ENCODE results near the gene SPECC1L.

SPECC1L gene

DNA sequence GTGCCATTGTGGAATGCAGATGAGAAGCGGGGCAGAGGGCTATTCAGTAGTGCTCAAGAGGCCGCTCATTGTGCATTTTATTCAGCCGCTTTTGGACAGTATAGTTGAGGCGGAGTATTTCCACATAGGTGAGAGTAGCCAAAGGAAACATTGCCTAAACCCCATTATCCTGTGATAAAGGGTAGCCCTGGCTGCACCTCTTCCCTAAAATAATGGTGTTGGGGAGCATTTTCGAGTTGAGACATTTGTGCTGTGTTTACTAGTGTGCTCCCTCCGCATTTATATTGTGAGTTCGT is 68.8 kb downstream of the SPECC1L start:
- Histone ChIP-seq H3K9me3 (ENCODE audit: control insufficient read depth, low read length) (no peaks in the 10 kb centered on the region), H3K4me3 (ENCODE audit: low read length) (peak overlapping the region; percentile 63), H3K4me1 (ENCODE audit: control insufficient read depth, insufficient read depth, low read length) (peaks cover 33% of the 10 kb centered on the region), H3K36me3 (ENCODE audit: control insufficient read depth, insufficient read depth, low read length, severe bottlenecking) (peaks cover 66% of the 10 kb centered on the region), H3K9ac (ENCODE audit: low read length) (peak overlapping the region; percentile 56), H3K27me3 (replicated peaks; ENCODE audit: control insufficient read depth, insufficient read depth, low read length) (no peaks in the 10 kb centered on the region)
- DNase-seq (ENCODE audit: low read depth), result no peak

DNA sequence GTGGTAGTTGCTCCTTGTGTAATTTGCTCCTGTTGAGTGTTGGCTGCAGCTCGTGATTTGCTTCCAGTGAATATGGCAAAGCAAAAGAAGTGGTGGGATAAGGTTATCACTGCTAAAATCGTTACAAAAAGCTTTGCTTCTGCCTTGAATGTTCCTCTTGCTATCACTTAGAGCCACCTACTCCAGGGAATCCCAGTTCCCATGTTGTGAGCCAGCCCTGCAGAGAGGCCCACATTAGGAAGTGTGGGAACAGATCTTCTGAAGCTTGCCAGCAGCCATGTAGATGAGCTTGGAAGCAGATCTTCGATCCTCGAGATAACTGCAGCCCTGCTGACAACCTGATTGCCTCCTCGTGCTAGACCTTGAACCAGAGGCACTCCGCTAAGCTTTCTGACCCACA is 71.0 kb downstream of the SPECC1L start:
- no peak overlapping the region for H3K9ac ChIP-seq (ENCODE audit: low read length)
- peaks cover 67% of the 10 kb centered on the region for H3K36me3 ChIP-seq (ENCODE audit: control insufficient read depth, insufficient read depth, low read length, severe bottlenecking)

DNA sequence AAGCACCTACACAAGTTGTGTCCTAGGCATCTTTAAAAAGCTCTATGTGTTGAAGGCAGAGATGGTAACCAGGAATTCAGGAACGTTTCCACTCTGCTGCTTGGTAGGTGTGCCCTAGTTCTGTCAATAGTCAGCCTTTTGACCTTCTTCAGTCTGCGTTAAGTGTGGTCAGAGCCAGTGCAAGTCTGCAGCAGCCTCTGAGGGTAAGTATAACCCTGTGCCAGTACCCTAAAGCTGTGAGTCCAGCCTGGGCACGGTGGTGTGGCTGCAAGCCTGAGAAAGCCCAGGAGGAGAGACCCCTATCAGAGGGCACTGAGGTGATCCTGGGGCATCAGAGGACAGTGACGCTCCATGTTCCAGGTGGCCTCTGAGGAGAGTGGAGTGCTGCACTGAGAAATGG is 80.0 kb downstream of the SPECC1L start:
- Histone ChIP-seq H3K4me3 (ENCODE audit: low read length) (no peak overlapping the region), H3K36me3 (ENCODE audit: control insufficient read depth, insufficient read depth, low read length, severe bottlenecking) (peaks cover 89% of the 10 kb centered on the region), H3K9ac (ENCODE audit: low read length) (no peak overlapping the region), H3K27me3 (replicated peaks; ENCODE audit: control insufficient read depth, insufficient read depth, low read length) (no peaks in the 10 kb centered on the region), H3K9me3 (ENCODE audit: control insufficient read depth, low read length) (peaks cover 3% of the 10 kb centered on the region), H3K4me1 (ENCODE audit: control insufficient read depth, insufficient read depth, low read length) (peaks cover 6% of the 10 kb centered on the region)
- DNase-seq (ENCODE audit: low read depth), result no peak

More for the DNA sequence above, 71.0 kb downstream of the SPECC1L start:
- Histone ChIP-seq H3K9me3 (ENCODE audit: control insufficient read depth, low read length) (no peaks in the 10 kb centered on the region), H3K4me1 (ENCODE audit: control insufficient read depth, insufficient read depth, low read length) (peaks cover 19% of the 10 kb centered on the region), H3K4me3 (ENCODE audit: low read length) (no peak overlapping the region), H3K27me3 (replicated peaks; ENCODE audit: control insufficient read depth, insufficient read depth, low read length) (no peaks in the 10 kb centered on the region)
- DNase-seq (ENCODE audit: low read depth), result no peak

DNA sequence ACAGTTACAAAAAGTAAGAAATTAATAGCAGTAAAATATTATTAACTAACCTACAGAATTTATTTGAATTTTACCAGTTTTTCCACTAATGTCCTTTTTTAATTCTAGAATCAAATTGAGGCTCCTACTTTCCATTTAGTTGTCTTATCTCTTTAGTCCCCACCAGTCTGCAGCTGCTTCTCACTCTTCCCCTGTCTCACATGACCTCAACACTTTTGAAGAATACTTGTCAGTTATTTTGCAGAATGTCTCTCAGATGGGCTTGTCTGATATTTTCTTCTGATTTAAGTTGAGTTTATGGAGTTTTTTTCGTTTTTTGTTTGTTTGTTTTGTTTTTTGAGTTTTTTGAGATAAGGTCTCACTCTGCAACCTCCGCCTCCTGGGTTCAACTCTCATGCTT is 82.5 kb downstream of the SPECC1L start:
- H3K4me1 ChIP-seq (ENCODE audit: control insufficient read depth, insufficient read depth, low read length), result peaks cover 10% of the 10 kb centered on the region
- H3K9ac ChIP-seq (ENCODE audit: low read length), result no peak overlapping the region
- no peaks in the 10 kb centered on the region for H3K27me3 ChIP-seq (replicated peaks; ENCODE audit: control insufficient read depth, insufficient read depth, low read length)
- no peak for DNase-seq (ENCODE audit: low read depth)
- H3K4me3 ChIP-seq (ENCODE audit: low read length), result no peak overlapping the region
- peaks cover 68% of the 10 kb centered on the region for H3K36me3 ChIP-seq (ENCODE audit: control insufficient read depth, insufficient read depth, low read length, severe bottlenecking)
- peaks cover 3% of the 10 kb centered on the region for H3K9me3 ChIP-seq (ENCODE audit: control insufficient read depth, low read length)

DNA sequence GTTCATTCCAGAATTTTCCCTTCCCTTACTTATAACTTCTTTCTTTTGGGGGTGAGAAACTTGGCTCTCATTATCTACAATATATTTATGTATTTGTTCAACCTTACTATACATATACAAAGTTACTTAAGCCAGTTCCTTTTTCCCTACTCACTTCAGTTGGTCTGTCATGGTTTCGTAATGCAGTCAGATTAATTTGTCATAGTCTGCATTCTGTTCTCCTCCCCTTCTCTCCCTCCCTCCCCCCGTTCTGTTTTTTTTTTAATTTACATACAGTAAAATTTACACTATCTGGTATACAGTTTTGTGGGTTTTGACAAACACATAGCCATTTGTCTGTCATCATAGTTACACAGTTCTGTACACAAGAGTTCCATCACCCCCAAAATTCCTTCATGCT is 84.9 kb downstream of the SPECC1L start:
- H3K4me3 ChIP-seq (ENCODE audit: low read length), result no peak overlapping the region
- H3K4me1 ChIP-seq (ENCODE audit: control insufficient read depth, insufficient read depth, low read length), result peaks cover 10% of the 10 kb centered on the region
- H3K27me3 ChIP-seq (replicated peaks; ENCODE audit: control insufficient read depth, insufficient read depth, low read length), result no peaks in the 10 kb centered on the region
- DNase-seq (ENCODE audit: low read depth), result peak; percentile 63
- no peak overlapping the region for H3K9ac ChIP-seq (ENCODE audit: low read length)
- H3K9me3 ChIP-seq (ENCODE audit: control insufficient read depth, low read length), result peaks cover 3% of the 10 kb centered on the region
- H3K36me3 ChIP-seq (ENCODE audit: control insufficient read depth, insufficient read depth, low read length, severe bottlenecking), result peaks cover 67% of the 10 kb centered on the region

DNA sequence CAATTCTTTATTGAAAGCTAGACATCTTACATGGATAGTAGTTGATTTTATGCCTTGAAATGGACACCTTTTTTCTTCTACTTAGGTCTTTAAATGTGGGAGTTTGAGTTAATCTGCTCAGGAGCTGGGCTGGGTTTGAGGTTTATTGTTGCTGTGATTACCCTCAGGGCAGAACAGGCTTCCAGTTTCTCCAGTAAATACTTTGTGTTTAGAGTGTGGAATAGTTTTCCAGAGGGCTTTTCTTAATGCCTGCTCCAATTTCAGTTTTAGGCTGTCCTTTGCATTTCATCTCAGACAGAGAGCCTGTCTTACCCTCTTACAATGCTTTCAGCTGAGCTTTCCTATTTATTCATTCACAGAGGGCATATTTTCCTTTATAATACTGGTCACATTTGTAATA is 86.9 kb downstream of the SPECC1L start:
- peak; percentile 53 for DNase-seq (ENCODE audit: low read depth)
- peaks cover 54% of the 10 kb centered on the region for H3K36me3 ChIP-seq (ENCODE audit: control insufficient read depth, insufficient read depth, low read length, severe bottlenecking)
- peaks cover 10% of the 10 kb centered on the region for H3K4me1 ChIP-seq (ENCODE audit: control insufficient read depth, insufficient read depth, low read length)
- H3K27me3 ChIP-seq (replicated peaks; ENCODE audit: control insufficient read depth, insufficient read depth, low read length), result no peaks in the 10 kb centered on the region
- no peak overlapping the region for H3K4me3 ChIP-seq (ENCODE audit: low read length)
- peaks cover 3% of the 10 kb centered on the region for H3K9me3 ChIP-seq (ENCODE audit: control insufficient read depth, low read length)
- no peak overlapping the region for H3K9ac ChIP-seq (ENCODE audit: low read length)

DNA sequence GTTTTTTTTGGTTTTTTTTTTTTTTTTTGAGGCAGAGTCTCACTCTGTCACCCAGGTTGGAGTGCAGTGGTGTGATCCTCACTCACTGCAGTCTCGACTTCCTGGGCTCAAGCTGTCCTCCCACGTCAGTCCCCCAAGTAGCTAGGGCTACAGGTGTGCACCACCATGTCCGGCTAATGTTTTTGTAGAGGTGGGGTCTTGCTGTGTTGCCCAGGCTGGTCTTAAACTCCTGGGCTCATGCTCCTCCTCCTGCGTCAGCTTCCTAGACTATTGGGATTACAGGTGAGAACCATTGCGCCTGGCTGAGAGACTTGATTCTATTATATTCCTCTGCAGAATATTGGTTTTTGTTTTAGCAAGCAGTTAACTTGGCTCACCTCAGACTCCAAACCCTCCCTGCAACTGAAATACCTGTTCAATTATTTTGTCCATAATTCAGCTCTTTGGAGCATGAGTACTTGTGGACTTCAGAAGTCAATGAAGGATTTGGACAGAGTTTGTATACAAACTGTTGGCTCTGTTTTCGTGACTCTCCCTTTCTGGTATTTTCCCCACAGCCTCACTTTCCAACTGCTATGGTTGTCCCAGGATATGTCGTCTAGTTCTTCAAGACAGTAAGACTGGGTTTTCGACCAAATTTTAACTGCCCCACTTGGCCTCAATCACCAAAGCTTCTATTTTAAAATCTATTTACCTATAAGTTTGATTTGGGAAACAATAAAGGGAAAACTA is 87.6 kb downstream of the SPECC1L start:
- Histone ChIP-seq H3K27me3 (replicated peaks; ENCODE audit: control insufficient read depth, insufficient read depth, low read length) (no peaks in the 10 kb centered on the region), H3K4me1 (ENCODE audit: control insufficient read depth, insufficient read depth, low read length) (peaks cover 10% of the 10 kb centered on the region), H3K36me3 (ENCODE audit: control insufficient read depth, insufficient read depth, low read length, severe bottlenecking) (peaks cover 57% of the 10 kb centered on the region), H3K9me3 (ENCODE audit: control insufficient read depth, low read length) (peaks cover 3% of the 10 kb centered on the region), H3K4me3 (ENCODE audit: low read length) (no peak overlapping the region), H3K9ac (ENCODE audit: low read length) (no peak overlapping the region)
- no peak for DNase-seq (ENCODE audit: low read depth)

DNA sequence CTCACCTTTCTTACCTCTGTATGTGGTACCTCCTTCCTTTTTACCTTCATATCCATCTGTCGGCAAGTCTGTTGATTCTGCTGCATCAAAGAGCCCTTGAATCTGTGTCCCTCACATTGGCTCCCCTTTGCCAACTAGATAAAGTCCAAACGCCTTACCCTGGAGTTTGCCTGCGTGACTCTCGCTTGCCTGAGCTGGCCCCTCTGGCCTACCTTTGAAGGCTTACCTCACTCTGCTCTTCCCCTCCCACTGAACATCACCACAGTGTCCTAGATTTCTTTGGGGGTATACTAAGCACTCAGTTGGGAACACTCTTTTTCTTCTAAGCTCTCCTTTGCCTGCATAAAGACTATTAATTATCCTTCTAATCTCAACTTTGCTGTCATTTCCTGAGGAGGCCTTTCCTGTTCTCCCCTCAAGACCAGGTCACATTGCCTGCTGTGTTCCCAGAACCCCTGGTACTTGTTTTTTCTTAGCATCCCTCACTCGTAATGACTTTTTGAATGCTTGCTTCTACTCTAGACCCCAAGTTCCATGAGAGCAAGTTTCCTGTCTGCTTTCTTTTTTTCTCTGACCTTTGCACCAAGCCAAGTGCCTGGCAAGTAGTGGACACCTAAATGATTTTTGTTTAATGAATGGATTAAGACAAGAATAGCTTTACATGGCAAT is 89.0 kb downstream of the SPECC1L start:
- H3K9me3 ChIP-seq (ENCODE audit: control insufficient read depth, low read length), result no peaks in the 10 kb centered on the region
- peaks cover 48% of the 10 kb centered on the region for H3K36me3 ChIP-seq (ENCODE audit: control insufficient read depth, insufficient read depth, low read length, severe bottlenecking)

DNA sequence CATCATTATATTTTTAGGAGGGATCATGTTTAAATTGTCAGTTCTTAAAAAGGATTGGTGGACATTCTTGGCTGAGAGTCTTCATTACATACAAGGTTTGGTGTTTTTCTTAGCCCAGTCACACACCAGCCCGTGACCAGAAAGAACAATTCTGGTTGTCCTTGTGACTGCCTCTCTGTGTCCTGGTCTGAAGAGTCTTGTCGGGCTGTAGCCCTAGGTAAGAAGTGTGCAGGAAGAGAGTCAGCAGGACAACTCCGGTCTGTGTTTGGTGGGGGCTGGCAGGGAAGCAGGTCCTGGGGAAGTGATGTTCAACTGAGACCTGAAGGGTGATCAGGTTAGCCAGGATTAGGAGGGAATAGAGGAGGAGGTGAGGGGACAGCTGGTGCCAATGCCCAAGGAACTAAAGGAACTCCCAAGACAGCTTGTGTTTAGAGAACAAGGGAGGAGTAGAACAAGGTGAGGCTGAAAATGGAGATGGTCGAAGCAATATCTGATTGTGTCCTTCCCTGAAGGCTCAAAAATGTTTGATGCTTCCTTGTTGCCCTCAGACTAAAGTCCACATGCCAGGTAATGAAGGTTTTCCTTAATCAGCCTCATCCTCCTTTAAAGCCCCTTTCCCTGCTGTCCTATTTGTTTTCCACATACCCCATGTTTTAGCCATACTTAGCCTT is 91.5 kb downstream of the SPECC1L start:
- Histone ChIP-seq H3K4me3 (ENCODE audit: low read length) (no peak overlapping the region), H3K9me3 (ENCODE audit: control insufficient read depth, low read length) (no peaks in the 10 kb centered on the region)
- no peak for DNase-seq (ENCODE audit: low read depth)

More for the DNA sequence above, 89.0 kb downstream of the SPECC1L start:
- H3K27me3 ChIP-seq (replicated peaks; ENCODE audit: control insufficient read depth, insufficient read depth, low read length), result no peaks in the 10 kb centered on the region
- peaks cover 18% of the 10 kb centered on the region for H3K4me1 ChIP-seq (ENCODE audit: control insufficient read depth, insufficient read depth, low read length)
- H3K9ac ChIP-seq (ENCODE audit: low read length), result no peak overlapping the region
- H3K4me3 ChIP-seq (ENCODE audit: low read length), result no peak overlapping the region
- DNase-seq (ENCODE audit: low read depth), result no peak

DNA sequence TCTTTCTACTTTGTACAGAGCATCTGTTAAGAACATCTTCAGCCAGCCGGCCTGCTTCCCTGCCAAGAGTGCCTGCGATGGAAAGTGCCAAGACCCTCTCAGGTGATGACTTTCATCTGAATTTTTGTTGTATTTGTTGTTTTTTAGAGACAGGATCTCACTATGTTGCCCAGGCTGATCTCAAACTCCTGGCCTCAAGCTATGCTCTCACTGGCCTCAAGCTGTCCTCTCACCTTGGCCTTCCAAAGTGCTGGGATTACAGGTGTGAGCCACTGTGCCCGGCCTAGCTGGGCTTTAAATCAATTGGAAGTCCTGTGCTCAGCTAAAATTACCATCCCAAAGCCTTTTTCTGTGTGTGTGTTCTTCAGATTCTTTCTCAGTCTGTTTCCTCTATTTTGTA is 92.6 kb downstream of the SPECC1L start:
- no peak for DNase-seq (ENCODE audit: low read depth)
- no peak overlapping the region for H3K9ac ChIP-seq (ENCODE audit: low read length)
- peaks cover 23% of the 10 kb centered on the region for H3K4me1 ChIP-seq (ENCODE audit: control insufficient read depth, insufficient read depth, low read length)
- no peak overlapping the region for H3K4me3 ChIP-seq (ENCODE audit: low read length)
- no peaks in the 10 kb centered on the region for H3K27me3 ChIP-seq (replicated peaks; ENCODE audit: control insufficient read depth, insufficient read depth, low read length)
- no peaks in the 10 kb centered on the region for H3K9me3 ChIP-seq (ENCODE audit: control insufficient read depth, low read length)
- peaks cover 61% of the 10 kb centered on the region for H3K36me3 ChIP-seq (ENCODE audit: control insufficient read depth, insufficient read depth, low read length, severe bottlenecking)

More for the DNA sequence above, 91.5 kb downstream of the SPECC1L start:
- Histone ChIP-seq H3K36me3 (ENCODE audit: control insufficient read depth, insufficient read depth, low read length, severe bottlenecking) (peaks cover 58% of the 10 kb centered on the region), H3K9ac (ENCODE audit: low read length) (no peak overlapping the region), H3K4me1 (ENCODE audit: control insufficient read depth, insufficient read depth, low read length) (peaks cover 13% of the 10 kb centered on the region), H3K27me3 (replicated peaks; ENCODE audit: control insufficient read depth, insufficient read depth, low read length) (no peaks in the 10 kb centered on the region)

DNA sequence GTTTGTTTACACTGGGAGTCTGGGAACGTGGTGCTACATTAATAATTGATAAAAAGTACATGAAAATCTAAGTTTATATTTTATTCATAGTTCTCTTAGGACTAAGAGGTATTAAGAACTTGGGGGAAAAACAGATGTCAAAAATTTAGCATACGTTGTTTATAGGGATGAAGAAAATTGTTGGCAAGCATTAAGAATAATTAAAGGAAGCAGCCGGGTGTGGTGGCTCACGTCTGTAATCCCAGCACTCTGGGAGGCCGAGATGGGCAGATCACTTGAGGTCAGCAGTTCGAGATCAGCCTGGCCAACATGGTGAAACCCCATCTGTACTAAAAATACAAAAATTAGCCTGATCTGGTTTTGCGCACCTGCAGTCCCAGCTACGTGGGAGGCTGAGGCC is 96.1 kb downstream of the SPECC1L start:
- H3K4me1 ChIP-seq (ENCODE audit: control insufficient read depth, insufficient read depth, low read length), result peaks cover 32% of the 10 kb centered on the region
- DNase-seq (ENCODE audit: low read depth), result no peak
- H3K36me3 ChIP-seq (ENCODE audit: control insufficient read depth, insufficient read depth, low read length, severe bottlenecking), result peaks cover 68% of the 10 kb centered on the region
- no peak overlapping the region for H3K9ac ChIP-seq (ENCODE audit: low read length)
- no peaks in the 10 kb centered on the region for H3K27me3 ChIP-seq (replicated peaks; ENCODE audit: control insufficient read depth, insufficient read depth, low read length)
- no peak overlapping the region for H3K4me3 ChIP-seq (ENCODE audit: low read length)
- H3K9me3 ChIP-seq (ENCODE audit: control insufficient read depth, low read length), result no peaks in the 10 kb centered on the region
